ENCODE results near the gene ARNT2. TPM values are rescaled to one million over a fixed set of nuclear protein-coding genes. Genes with fewer than 3 reads are reported as not detected.

Gene ARNT2
- polyA plus RNA-seq, 2 of the 4 experiments (the other 2 are of a cell fraction): 8.9 to 17.0 TPM

DNA sequence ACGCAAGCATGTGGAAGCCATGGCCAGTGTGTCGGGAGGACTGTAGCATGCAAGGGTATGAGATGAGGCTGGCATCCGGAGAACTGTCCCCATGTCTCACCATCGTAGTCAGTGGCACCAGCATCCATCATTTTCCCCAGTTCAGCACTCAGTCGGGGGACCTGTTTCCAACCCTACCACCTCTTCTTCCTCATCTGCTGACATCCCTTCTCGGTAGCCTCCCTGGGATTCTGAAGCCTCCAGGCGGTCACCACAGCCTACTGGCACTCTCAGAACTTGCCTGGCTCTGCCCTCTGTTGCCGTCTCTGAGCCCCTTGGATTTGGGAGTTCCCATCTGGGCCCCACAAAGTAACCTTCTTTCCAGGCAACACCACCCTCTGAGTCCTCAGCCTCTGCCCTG is 159.9 kb downstream of the ARNT2 start:
- WGBS (ENCODE audit: missing lambda C conversion rate): 80% methylated on average over 8 of the region's 8 CpGs
- no peak overlapping the region for H3K4me2 ChIP-seq
- DNase-seq (ENCODE audit: low read depth in 1 of 2, low spot score in 1 of 2) (no peak), ATAC-seq (no peak), FAIRE-seq (no peak)
- TF ChIP-seq ZSCAN20 (CRISPR knock-in tag; IDR thresholded peaks at IDR 0.05) (no peak), RNF2 (IDR thresholded peaks at IDR 0.05; ENCODE audit: borderline replicate concordance, low read depth) (no peak)
- TF ChIP-seq, protein P1, sequence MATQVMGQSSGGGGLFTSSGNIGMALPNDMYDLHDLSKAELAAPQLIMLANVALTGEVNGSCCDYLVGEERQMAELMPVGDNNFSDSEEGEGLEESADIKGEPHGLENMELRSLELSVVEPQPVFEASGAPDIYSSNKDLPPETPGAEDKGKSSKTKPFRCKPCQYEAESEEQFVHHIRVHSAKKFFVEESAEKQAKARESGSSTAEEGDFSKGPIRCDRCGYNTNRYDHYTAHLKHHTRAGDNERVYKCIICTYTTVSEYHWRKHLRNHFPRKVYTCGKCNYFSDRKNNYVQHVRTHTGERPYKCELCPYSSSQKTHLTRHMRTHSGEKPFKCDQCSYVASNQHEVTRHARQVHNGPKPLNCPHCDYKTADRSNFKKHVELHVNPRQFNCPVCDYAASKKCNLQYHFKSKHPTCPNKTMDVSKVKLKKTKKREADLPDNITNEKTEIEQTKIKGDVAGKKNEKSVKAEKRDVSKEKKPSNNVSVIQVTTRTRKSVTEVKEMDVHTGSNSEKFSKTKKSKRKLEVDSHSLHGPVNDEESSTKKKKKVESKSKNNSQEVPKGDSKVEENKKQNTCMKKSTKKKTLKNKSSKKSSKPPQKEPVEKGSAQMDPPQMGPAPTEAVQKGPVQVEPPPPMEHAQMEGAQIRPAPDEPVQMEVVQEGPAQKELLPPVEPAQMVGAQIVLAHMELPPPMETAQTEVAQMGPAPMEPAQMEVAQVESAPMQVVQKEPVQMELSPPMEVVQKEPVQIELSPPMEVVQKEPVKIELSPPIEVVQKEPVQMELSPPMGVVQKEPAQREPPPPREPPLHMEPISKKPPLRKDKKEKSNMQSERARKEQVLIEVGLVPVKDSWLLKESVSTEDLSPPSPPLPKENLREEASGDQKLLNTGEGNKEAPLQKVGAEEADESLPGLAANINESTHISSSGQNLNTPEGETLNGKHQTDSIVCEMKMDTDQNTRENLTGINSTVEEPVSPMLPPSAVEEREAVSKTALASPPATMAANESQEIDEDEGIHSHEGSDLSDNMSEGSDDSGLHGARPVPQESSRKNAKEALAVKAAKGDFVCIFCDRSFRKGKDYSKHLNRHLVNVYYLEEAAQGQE (IDR thresholded peaks at IDR 0.05): no peak
- no peak overlapping the region for H3K27ac ChIP-seq
- H3K4me3 ChIP-seq: no peak overlapping the region
- POLR2A ChIA-PET: no interaction called here
- CTCF ChIA-PET: interaction anchor here (0.7 to 8.2 kb wide), 7 partner anchors 21 to 406 kb away, joined by 3 to 362 read pairs (median 4); partner anchors contain the start of genes ABHD17C and CEMIP
- no peaks in the 10 kb centered on the region for H3K9me3 ChIP-seq
- H3K4me1 ChIP-seq: no peaks in the 10 kb centered on the region

DNA sequence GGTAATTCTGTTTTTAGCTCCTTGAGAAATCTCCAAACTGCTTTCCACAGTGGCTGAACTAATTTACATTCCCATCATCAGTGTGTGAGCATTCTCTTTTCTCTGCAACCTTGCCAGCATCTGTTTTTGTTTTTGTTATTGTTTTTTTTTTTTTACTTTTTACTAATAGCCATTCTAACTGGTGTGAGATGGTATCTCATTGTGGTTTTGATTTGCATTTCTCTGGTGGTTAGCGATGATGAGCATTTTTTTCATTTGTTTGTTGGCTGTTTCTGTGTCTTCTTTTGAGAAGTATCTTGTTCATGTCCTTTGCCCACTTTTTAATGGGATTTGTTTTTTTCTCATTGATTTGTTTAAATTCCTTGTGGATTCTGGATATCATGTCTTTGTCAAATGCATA is 161.2 kb downstream of the ARNT2 start:
- Histone ChIP-seq H3K9me3 (no peaks in the 10 kb centered on the region), H3K4me3 (no peak overlapping the region), H3K4me2 (no peak overlapping the region), H3K27ac (no peak overlapping the region), H3K4me1 (no peaks in the 10 kb centered on the region)
- no peak for ATAC-seq
- TF ChIP-seq POLR2AphosphoS2 (conservative IDR thresholded peaks at IDR 0.05; ENCODE audit: low read length) (no peak), SMC3 (IDR thresholded peaks at IDR 0.05) (no peak), GATA3 (IDR thresholded peaks at IDR 0.05; ENCODE audit: borderline replicate concordance) (no peak), TP53 (CRISPR knock-in tag; IDR thresholded peaks at IDR 0.05) (no peak), CEBPB (IDR thresholded peaks at IDR 0.05) (no peak), RNF2 (IDR thresholded peaks at IDR 0.05; ENCODE audit: borderline replicate concordance, low read depth) (no peak), JUNB (IDR thresholded peaks at IDR 0.05) (no peak), NR3C1 (IDR thresholded peaks at IDR 0.05) (no peak), HOXB5 (CRISPR knock-in tag; IDR thresholded peaks at IDR 0.05) (no peak), CHD4 (IDR thresholded peaks at IDR 0.05; ENCODE audit: borderline replicate concordance) (no peak), EHMT2 (IDR thresholded peaks at IDR 0.05; ENCODE audit: low read depth) (no peak), CHD2 (IDR thresholded peaks at IDR 0.05; ENCODE audit: low read length, partially characterized antibody) (no peak)
- TF ChIP-seq, protein P1 (IDR thresholded peaks at IDR 0.05): no peak
- TF ChIP-seq, protein P2, sequence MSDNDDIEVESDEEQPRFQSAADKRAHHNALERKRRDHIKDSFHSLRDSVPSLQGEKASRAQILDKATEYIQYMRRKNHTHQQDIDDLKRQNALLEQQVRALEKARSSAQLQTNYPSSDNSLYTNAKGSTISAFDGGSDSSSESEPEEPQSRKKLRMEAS (IDR thresholded peaks at IDR 0.05): no peak
- TF ChIP-seq, protein P3, sequence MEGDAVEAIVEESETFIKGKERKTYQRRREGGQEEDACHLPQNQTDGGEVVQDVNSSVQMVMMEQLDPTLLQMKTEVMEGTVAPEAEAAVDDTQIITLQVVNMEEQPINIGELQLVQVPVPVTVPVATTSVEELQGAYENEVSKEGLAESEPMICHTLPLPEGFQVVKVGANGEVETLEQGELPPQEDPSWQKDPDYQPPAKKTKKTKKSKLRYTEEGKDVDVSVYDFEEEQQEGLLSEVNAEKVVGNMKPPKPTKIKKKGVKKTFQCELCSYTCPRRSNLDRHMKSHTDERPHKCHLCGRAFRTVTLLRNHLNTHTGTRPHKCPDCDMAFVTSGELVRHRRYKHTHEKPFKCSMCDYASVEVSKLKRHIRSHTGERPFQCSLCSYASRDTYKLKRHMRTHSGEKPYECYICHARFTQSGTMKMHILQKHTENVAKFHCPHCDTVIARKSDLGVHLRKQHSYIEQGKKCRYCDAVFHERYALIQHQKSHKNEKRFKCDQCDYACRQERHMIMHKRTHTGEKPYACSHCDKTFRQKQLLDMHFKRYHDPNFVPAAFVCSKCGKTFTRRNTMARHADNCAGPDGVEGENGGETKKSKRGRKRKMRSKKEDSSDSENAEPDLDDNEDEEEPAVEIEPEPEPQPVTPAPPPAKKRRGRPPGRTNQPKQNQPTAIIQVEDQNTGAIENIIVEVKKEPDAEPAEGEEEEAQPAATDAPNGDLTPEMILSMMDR (IDR thresholded peaks at IDR 0.05): no peak
- TF ChIP-seq, protein P4, sequence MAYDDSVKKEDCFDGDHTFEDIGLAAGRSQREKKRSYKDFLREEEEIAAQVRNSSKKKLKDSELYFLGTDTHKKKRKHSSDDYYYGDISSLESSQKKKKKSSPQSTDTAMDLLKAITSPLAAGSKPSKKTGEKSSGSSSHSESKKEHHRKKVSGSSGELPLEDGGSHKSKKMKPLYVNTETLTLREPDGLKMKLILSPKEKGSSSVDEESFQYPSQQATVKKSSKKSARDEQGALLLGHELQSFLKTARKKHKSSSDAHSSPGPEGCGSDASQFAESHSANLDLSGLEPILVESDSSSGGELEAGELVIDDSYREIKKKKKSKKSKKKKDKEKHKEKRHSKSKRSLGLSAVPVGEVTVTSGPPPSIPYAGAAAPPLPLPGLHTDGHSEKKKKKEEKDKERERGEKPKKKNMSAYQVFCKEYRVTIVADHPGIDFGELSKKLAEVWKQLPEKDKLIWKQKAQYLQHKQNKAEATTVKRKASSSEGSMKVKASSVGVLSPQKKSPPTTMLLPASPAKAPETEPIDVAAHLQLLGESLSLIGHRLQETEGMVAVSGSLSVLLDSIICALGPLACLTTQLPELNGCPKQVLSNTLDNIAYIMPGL (CRISPR knock-in tag; IDR thresholded peaks at IDR 0.05; ENCODE audit: borderline replicate concordance): no peak
- FAIRE-seq: no peak
- no peak for DNase-seq (ENCODE audit: low read depth in 1 of 2, low spot score in 1 of 2)
- POLR2A ChIA-PET: interaction anchor here (0.7 kb wide), 1 partner anchor 249 kb away, joined by 3 read pairs; no protein-coding TSS in a partner anchor
- CTCF ChIA-PET: interaction anchor here (1.3 to 8.2 kb wide), 12 partner anchors 11 to 403 kb away, joined by 3 to 362 read pairs (median 29); partner anchors contain the start of genes ABHD17C and CEMIP
- 94% methylated on average over 1 of the region's 1 CpG for WGBS (ENCODE audit: missing lambda C conversion rate)

All from A549 (cell line).